Left hindlimb (tissue), 1 donor: ENCODE results near the gene ZNF3.

Experiments used
- DNase-seq: peaks from one replicate; pipeline ENCODE4 v3.0.0-alpha.2; 2018

Gene ZNF3

DNA sequence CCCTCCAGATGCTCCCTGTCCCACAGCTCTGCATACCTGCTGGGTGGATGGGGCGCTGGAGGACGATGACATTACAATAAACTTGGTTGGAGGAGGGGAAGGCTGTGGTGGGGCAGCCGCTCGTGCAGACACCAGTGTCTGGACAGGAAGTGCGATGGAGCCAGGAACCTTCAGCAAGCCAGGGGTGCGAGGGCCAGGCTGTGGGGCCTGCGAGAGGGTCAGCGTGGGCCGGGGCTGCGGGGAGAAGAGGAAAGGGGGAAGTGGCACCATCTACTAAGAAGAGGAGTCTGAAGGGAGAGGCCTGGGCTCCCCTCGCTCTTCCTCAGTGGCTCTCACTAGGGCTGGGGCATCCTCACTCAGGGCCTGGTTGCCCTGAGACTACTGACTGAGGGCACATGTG lies 26.4 kb upstream of the ZNF3 start:
- no peak for DNase-seq

DNA sequence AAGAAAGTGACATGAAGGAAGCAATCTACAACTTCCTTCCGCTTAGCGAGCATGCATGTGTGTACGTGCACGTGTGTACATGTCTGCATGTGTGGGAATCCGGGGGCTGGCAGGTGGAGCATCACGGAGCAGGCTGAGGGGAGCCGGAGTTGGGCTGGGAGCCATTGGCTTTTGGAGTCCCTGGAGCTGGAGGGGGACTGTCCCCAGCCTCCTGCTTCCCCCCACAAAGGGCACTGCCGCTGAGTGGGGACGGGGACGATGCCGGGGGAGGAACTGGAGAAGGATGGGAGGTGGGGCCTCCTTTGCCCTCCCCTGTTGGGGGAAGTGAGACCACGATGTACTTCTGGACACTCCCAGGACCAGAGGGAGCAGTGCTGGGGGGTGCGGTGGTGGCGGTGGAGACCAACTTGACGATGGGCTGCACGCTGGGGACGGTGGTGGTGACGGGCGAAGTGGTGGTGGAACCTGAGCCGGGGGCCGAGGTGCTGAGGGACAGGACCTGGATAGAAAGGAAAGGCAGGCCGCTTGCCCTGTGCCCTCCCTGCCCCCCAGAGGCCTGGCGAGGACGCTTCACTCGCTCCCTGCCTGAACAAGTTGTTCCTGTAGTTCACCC lies 25.7 kb upstream of the ZNF3 start:
- no peak for DNase-seq

DNA sequence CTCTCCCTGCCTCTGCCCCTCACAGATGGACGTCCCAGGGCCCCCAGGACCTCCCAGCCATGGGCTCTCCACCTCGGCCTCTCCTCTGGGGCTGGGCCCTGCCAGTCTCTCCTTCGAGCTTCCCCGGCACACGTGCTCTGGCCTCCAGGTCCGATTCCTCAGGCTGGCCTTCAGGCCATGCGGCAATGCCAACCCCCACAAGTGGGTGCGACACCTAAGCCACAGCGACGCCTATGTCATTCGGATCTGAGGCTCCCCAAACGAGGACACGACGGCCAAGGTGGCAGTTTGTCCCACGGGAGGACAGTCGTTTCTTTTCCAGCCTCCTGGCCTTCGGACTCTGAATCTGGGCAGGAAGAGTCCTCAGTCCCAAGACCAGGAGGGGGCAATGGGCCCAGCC lies 25.1 kb upstream of the ZNF3 start:
- DNase-seq: no peak

DNA sequence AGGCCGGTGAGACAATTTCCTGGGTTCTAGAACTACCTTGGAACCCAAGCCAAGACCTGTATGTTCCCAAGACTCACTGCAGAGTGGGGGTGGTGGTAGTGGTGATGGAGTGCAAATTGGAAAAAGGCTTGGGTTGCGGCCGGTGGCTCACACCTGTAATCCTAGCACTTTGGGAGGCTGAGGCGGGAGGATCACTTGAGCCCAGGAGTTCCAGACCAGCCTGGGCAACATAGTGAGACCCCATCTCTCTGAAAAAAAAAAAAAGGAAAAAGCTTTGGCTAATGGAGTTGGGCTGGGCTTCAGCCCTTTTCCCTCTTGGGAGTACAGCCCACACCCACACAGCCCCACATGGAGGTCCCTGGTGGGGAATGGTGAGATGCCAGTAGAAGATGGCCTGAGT lies 24.0 kb upstream of the ZNF3 start:
- no peak for DNase-seq

DNA sequence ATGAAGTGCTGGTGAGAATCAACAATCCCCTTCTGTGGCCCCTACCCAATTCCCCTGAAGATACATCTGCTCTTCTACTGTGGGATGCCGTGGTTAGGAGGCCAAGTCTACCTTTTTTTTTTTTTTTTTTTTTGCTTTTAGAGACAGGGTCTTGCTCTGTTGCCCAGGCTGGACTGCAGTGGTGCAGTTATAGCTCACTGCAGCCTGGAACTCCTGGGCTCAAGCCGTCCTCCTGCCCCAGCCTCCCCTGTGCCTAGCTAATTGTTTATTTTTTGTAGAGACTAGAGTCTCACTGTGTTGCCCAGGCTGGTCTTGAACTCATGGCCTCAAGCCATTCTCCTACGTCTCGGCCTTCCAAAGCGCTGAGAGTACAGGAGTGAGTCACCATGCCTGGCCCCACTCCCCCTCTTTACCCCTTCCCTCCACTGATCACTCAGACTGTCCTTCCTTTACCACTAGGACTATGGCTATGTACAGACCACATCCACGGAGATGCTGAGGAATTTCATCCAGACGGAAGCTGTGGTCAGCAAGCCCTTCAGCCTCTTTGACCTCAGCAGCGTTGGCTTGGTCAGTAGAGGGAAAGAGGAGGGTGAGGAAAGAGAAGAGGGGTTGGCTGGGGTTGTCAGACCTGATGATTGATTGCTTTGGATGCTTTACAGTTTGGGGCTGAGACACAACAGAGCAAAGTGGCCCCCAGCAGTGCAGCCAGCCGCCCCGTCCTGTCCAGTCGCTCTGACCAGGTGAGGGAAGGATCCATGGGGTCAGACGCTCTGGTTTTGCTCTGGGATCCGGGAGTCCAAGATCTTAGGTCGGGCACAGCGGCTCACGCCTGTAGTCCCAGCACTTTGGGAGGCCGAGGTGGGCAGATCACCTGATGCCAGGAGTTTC lies 21.7 kb upstream of the ZNF3 start:
- DNase-seq: no peak

DNA sequence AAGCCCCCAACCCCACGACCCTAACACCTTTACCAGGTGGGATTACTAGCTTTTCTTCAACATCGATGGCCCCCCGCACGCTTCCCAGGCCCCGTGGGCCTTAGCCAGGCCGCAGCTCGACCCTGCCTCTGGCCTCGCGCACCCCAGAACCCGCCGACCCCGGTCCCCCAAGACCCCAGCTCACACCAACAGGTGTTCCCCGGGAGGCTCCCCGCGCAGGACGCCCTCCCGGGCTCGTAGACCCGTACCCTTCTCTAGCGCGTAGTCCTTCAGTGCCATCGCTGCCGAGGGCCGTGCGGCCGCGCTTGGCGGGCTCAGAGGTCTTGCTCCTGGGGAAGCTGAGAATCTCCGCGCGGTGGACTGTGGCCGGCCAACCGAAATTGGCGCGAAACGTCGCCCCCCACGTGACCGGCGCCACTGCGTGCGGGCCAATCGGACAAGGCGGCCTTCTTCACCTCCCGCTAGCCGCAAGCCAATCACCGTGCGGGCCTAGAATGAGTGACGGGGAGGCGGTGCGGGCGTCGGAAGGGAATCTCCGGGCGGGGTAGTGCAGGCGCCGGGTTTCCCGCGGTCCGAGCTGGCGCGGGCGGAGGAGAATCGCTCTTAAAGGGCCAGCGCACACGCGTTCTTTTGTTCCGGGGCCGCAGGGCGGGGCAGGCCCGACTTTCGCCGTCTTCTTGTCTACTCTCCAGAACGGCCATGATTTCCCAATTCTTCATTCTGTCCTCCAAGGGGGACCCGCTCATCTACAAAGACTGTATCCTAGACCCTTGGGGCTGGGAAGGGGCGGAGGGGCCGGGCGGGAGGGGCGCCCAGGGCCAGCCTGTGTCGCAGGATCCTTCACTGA lies 19.7 kb upstream of the ZNF3 start, which contains the start of the genes AP4M1 and MCM7:
Gene AP4M1, plus strand, starts transcription at position 628 of the 847 bp plus-strand sequence. Its CDS starts 72 bp downstream, at position 700.
Gene MCM7, minus strand, starts transcription at position 382 of the 847 bp plus-strand sequence. Its CDS starts 103 bp downstream, at position 279.
- DNase-seq: peak; percentile 99

DNA sequence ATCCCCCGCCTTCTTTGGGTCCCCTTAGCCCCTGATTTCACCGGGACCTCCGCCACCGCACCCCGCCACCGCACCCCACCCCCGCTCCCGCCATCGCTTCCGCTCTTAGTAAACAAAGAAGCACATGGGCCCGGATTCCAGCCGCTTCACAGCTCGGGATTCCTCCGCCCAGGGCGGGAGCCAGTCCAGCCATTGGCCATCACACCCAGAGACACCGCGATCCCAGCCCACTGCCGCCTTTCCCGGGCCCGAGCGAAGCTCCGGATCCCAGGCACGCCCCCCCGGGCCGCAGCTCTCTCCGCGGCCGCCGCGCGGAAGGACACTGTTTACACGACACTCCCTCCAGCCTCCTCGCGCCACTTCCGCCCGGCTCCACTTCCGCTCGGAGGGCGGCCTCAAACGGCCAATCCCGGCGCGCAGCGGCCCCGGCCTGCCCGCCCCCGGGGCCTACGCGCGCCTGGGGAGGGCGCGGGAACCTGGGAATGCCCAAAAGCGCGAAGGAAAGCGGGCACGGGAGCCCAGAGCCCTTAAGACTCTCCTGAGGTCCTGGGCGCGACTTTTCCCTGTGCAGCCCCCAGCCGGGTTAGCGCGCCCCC lies 19.0 kb upstream of the ZNF3 start:
- DNase-seq: peak; percentile 96

DNA sequence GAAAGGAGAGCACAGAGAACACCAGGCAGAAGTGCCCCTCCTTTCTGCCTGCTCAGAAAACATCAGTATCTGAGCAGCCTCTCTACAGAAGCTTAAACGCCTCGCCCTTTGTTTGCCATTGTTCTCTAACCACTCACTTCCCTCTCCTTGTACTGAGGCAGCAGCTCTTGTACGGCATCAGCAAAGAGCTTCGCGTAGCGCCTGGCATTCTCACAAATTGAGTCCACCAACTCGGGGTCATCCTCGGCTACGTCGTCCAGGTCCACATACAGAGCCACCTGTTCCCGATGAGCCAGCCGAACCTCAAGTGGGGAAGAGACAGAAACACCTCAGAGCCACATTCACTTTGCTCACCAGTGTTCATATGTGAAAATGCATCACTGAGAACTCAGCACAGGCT lies 17.9 kb upstream of the ZNF3 start:
- no peak for DNase-seq

DNA sequence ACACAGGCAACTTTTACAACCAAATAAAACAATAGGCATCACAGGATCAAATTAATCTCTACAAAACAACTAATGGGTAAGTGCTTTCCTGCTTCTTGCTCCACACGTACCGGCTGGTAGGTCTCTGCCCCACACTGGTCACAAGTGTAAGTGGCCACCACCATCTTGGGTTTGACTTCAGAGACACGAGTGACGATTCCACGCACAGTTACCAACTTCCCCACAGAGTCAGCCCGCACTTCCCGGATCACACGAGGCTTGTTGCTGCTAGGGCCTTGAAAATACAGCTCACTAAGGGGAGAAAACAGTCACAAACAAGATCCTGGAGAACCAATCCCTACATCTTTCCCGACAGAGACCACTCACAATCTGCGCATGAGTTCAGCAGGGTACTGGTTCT lies 17.4 kb upstream of the ZNF3 start:
- no peak for DNase-seq

DNA sequence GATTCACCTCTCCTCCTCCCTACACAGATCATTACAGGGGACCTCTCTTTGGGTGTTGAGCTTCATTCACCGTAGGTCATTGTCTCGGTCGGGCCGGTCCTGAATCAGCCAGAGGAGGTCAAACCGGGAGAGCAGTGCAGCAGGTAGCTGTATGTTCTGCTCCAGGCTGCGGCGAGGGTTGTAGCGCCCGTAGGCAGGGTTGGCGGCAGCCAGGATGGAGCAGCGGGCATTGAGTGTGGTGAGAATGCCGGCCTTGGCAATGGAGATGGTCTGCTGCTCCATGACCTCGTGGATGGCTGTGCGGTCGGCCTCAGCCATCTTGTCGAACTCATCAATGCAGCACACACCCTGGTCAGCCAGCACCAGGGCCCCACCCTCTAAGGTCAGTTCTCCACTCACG lies 14.2 kb upstream of the ZNF3 start:
- DNase-seq: no peak

DNA sequence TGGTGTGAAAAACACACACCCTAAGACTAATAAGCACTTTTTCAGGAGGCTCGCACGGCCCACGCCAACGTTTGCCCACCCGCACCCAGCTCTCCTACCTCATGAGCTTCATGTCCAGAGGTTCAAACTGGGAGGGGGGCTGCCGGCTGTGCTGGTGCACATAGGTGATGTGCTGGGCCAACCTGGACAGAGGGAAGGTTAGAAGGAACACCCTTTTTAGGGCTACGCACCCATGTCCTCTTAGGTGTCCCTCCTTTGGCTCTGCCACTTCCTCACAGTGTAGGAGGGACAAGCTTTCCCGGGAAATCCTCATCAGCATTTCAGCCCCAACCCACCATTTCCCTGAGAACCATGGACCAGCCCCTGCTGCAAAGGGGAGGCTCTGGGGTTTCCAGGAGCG lies 13.8 kb upstream of the ZNF3 start:
- DNase-seq: no peak

DNA sequence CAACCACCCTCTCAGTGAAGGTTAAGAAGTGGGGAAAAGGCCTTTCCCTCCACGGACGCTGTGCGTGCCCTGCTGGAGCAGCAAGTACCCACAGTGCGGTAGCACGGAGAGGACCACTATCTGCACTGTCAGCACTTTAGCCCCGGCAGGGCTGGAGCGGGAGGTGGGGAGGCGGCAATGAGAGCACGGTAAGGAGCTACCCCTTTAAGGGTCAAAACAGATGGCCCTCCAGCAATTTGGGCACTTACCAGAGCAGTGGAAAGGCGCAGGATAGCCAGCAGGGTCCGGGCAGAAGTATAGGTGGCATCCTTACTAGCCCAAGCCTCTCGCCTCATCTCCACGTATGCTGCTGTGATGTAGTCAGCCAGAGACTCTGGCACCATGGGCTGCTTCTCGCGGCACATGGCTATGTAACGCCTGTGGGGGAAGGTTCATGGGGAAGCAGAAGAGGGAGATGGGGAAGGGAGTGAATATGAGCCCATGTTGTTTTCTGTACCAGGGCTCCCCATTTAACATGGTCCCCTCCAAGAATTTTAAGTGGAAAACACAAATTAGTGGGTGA lies 12.5 kb upstream of the ZNF3 start:
- no peak for DNase-seq

DNA sequence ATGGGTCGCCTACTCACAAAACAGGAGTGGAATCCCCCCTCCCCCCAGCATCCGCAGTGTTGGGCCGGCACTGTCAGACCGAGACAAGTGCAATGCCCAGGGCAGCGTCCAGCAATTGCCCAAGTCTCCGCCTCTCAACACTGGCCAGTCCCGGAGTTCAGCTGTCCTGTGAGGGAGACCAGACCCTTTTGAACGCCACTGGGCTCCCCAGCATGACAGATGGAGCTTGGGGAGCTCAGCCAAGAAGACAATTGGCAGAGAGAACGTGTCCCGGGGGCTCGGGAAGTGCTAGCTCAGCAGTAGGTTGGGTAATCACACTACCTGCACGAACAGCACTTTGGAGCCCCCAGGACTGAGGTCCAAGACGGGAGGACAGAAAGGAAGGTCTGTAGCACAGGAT lies 12.0 kb upstream of the ZNF3 start:
- DNase-seq: no peak

DNA sequence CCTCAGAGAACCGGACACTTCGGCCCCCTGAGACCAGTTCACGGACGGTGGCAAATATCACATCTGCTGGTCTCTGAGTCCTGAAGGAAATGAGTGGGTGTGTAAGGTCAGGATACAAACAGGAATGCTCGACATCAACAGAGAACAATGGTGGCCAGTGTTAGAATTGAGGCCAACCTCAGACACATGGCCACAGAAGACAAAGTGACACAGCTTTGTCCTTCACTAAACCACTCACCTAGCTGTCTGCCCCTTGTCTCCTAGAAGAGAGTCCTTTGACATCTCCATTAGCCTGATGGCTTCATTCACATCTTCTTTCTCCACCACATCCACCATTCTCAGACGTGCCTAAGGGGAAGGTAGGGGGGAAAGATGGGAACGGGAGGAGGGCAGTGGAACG lies 11.5 kb upstream of the ZNF3 start:
- DNase-seq: no peak

DNA sequence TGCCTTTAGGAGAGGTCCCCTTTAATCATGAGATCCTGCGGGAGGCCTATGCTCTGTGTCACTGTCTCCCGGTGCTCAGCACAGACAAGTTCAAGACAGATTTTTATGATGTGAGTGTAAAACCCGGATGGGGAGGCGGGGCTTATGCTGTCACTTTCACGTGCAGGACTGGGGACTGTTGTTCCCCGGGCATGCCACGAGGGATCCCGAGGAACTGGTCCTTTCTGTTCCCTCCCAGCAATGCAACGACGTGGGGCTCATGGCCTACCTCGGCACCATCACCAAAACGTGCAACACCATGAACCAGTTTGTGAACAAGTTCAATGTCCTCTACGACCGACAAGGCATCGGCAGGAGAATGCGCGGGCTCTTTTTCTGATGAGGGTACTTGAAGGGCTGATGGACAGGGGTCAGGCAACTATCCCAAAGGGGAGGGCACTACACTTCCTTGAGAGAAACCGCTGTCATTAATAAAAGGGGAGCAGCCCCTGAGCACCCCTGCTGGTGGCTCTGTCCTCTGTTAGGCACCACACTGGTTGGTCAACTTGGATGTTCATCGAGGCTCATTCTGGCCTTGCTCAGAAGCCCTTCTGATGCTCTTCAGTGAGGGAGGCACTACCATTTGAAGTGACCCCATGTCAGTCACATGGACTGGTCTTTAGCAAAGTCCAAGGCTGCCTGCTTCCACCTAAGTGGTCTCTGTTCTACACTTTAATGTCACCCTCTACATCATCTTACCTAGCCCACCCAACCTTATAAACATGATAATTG lies 10.1 kb upstream of the ZNF3 start:
- DNase-seq: no peak

DNA sequence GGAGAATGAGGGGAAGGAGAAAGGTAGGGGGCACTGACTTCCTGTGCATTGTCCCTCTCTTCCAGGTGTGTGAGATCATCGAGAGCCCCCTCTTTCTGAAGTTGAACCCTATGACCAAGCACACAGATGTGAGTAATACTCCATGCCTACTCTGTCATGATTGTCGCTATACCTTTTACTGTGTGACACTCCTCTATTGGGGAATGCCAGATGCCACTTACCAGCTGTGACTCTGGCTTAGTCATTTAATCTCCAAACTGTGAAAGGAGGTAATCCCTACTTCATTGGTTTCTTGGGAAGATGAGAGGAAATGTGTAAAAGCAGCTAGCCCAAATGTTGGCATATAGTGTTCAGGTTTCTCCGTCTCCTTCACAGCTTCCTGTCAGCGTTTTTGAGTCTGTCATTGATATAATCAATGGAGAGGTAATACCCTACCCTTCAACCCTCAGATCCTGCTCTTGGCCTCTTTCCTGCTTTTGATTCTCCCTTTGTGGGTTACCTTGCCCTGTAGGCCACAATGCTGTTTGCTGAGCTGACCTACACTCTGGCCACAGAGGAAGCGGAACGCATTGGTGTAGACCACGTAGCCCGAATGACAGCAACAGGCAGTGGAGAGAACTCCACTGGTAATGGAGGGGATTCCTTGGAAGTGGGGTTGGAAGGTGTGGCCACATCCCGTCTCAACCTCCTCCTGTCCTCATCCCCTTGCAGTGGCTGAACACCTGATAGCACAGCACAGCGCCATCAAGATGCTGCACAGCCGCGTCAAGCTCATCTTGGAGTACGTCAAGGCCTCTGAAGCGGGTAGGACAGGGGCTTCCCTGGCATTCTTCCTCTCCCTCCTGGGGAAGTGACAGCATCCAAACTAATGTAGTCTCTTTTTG lies 9.2 kb upstream of the ZNF3 start:
- no peak for DNase-seq

DNA sequence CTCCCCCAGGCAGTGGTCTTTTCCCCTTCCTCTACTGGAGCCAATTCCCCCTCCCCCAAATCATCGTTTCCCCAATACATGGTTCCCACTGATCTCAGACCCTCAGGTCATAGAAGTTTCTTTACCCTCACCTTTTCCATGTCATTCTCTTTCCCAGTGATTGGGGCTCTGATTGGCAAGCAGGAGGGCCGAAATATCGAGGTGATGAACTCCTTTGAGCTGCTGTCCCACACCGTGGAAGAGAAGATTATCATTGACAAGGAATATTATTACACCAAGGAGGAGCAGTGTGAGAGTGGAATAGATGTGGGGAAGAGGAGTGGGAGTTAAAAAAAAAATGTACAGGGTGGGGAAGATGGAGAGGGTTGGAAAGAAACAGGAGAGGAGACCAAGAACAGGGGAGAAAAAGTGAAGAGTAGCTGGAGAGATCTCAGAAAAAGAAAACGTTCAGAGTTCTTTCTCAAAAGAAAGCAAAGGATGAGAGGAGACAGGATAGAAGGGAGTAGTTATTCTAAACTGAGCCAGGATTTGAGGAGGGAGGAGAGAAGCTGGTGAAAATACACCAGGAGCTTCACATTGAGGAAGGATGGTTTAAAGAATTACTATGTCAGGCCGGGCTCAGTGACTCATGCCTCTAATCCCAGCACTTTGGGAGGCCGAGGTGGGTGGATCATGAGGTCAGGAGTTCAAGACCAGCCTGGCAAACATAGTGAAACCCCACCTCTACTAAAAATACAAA lies 8.1 kb upstream of the ZNF3 start:
- DNase-seq: no peak

DNA sequence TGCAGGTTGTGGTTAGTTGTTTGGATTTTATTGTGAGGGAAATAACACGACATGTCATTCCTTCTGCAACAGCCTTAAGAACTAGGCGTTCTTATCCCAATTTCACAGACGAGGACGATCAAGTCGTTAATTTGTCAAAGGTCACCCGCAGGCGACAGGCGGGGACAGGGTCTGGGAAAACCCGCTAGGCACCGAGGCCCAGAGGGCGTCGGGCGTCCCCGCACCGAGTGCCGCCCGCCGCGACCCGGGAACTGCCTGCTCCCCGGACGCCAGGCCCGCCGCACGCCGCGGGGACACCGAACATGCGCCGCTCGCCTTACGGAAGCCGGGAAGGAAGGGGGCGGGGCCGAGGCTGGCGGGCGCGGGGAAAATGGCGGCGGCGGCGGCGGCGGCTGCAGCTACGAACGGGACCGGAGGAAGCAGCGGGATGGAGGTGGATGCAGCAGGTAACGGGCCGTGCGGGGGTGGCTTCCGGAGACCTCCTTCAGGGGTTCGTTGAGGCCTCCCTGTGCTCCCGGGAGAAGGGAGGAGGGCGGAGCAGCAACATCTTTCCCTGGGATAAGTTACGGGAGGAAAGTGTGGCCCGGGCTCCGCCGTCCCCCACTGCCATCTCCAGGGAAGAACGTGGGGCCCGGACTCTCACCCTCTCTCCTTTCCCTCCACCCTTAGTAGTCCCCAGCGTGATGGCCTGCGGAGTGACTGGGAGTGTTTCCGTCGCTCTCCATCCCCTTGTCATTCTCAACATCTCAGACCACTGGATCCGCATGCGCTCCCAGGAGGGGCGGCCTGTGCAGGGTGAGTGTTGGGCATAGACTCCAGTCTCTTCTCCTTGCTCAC lies 7.3 kb upstream of the ZNF3 start, which contains the start of gene COPS6:
Gene COPS6, plus strand, starts transcription at position 349 of the 837 bp plus-strand sequence. Its CDS starts 22 bp downstream, at position 371.
- peak; percentile 86 for DNase-seq

DNA sequence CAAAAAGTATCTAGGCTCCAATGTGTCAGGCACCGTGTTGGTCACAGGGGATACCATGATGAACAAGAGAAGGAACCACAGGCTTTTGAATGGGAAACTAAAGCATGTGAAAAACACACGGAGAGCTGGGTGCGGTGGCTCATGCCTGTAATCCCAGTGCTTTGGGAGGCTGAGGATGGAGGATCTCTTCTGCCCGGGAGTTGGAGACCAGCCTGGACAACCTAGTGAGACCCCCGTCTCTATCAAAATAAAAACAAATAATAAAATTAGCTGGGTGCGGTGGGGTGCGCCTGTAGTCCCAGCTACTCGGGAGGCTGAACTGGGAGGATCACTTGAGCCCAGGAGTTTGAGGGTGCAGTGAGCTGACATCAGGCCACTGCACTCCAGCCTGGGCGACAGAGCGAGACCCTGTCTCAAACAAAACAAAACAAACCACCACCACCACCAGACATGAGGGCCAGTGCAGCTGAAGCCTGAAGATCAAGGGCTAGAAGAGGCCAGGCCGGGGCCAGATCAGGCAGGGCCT lies 6.6 kb upstream of the ZNF3 start:
- DNase-seq: no peak
